Urinary bladder (tissue), 4 donors: ENCODE measurements around the gene CHRM1. TPM values are rescaled to one million over a fixed set of nuclear protein-coding genes. Genes with fewer than 3 reads are reported as not detected.

Experiments used
- DNase-seq: peaks from one replicate; pipeline ENCODE4 v3.0.0-alpha.2; 2015; ENCODE audit errors: extremely low spot score
- H3K27ac ChIP-seq: one replicate; pipeline ENCODE4 v1.5.1; 2013; ENCODE audit warnings: low read depth, mild to moderate bottlenecking, moderate library complexity
- H3K36me3 ChIP-seq: one replicate; pipeline ENCODE4 v1.6.1; 2013; ENCODE audit warnings: mild to moderate bottlenecking, moderate library complexity; ENCODE audit not compliant: insufficient read depth
- H3K4me1 ChIP-seq: one replicate; pipeline ENCODE4 v1.6.1; 2013; ENCODE audit warnings: mild to moderate bottlenecking, moderate library complexity; ENCODE audit not compliant: insufficient read depth
- H3K4me3 ChIP-seq: one replicate; pipeline ENCODE4 v1.5.1; 2013; ENCODE audit warnings: low read depth, low read length
- WGBS: extraction: QIAGEN DNeasy Blood & Tissue Kit; methylation state at CpG from one replicate; pipeline ENCODE4 v1.1.7; 2013; 5-methylcytosine and 5-hydroxymethylcytosine counted together
- polyA plus RNA-seq: library from polyadenylated mRNA; stranded (reverse); fragments of 200-250 nt; gene quantifications from one replicate; pipeline ENCODE4 v1.2.3, GENCODE V29; 2013
- total RNA-seq: library from RNA; depleted of rRNA; stranded (reverse); fragments of >200 nt; gene quantifications from one replicate; pipeline ENCODE4 v1.2.3, GENCODE V29; 2014
- donor health status: healthy with polysubstance abuse.
- donor health status: healthy.

The CHRM1 gene
- total and polyA plus RNA-seq, 2 donors, result 0.46 to 0.53 TPM

GRCh38 chr11:62905927-62906531, 15.1 kb downstream of the CHRM1 start:
- 17% methylated on average over 14 of the region's 14 CpGs for WGBS
- H3K27ac ChIP-seq, result no peak overlapping the region
- no peak overlapping the region for H3K4me3 ChIP-seq
- no peaks in the 10 kb centered on the region for H3K4me1 ChIP-seq
- DNase-seq, result peak; percentile 63
- no peaks in the 10 kb centered on the region for H3K36me3 ChIP-seq

- H3K4me3 ChIP-seq, result no peak overlapping the region
- no peaks in the 10 kb centered on the region for H3K36me3 ChIP-seq
- H3K27ac ChIP-seq, result no peak overlapping the region
- 30% methylated on average over 3 of the region's 3 CpGs for WGBS
- no peak for DNase-seq
- no peaks in the 10 kb centered on the region for H3K4me1 ChIP-seq
Measured at GRCh38 chr11:62905296-62905695, 15.9 kb downstream of the CHRM1 start.

DNA sequence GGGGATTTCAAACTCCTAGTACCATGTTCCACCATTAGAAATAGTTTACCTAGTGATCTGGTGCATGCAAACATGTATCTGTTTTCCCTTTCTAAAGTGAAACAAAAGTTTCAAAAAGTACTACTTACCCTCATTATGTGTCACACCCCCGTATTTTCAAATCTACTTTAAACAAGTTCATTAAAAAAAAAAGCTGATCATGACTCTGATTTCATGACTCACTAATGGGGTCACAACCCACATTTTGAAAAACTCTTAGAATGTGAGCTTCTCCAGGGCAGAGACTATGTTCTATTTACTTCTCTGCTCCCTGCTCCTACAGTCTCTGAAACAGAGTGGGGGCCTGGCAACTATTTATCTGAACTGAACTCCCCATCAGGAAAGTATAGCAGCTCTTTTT, 18.2 kb downstream of the CHRM1 start:
- DNase-seq, result no peak
- WGBS, result 36% methylated on average over 1 of the region's 1 CpG
- H3K4me1 ChIP-seq, result no peaks in the 10 kb centered on the region
- no peaks in the 10 kb centered on the region for H3K36me3 ChIP-seq
- no peak overlapping the region for H3K4me3 ChIP-seq
- no peak overlapping the region for H3K27ac ChIP-seq

DNA sequence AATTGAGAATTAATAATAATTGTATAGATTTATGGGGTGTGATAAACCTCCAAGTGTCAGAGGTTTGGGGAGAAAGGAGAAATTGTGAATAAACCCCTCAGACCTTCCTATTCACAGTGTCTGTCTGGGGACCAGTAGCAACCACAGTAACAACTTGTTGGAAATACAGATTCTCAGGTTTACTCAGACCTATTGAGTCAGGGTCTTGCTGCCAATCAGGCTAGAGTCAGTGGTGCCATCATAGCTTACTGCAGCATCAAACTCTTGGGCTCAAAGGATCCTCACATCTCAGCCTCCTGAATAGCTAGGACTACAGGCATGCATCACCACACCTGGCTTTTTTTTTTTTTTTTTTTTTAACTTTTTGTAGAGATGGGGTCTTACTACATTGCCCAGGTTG, 23.1 kb downstream of the CHRM1 start:
- DNase-seq, result no peak
- Histone ChIP-seq H3K27ac (no peak overlapping the region), H3K4me1 (no peaks in the 10 kb centered on the region), H3K36me3 (no peaks in the 10 kb centered on the region), H3K4me3 (no peak overlapping the region)

- no peak overlapping the region for H3K27ac ChIP-seq
- no peaks in the 10 kb centered on the region for H3K36me3 ChIP-seq
- no peak for DNase-seq
- H3K4me3 ChIP-seq, result no peak overlapping the region
- no peaks in the 10 kb centered on the region for H3K4me1 ChIP-seq
- WGBS, result 41% methylated on average over 2 of the region's 2 CpGs
Measured at GRCh38 chr11:62897311-62897710, 23.9 kb downstream of the CHRM1 start.

DNA sequence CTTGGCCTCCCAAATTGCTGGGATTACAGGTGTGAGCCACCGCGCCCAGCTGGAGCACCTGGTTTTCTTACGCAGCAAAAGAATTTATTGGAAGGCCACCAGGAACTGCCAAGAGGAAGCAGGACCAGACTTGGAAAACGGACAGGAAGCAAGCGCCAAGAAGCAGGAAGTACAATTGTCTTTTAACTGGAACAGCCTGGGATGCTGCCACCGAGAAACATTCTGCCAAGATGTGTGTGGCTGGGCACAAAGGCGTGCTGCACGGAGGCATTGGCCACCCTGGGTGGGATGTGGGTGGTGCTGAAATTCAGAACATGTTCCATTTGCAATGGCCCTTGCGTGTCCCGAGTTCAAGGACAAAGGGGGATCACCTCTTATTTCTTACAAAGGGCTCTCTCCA, 25.1 kb downstream of the CHRM1 start:
- DNase-seq, result no peak
- 70% methylated on average over 10 of the region's 10 CpGs for WGBS
- Histone ChIP-seq H3K4me3 (no peak overlapping the region), H3K4me1 (no peaks in the 10 kb centered on the region), H3K27ac (no peak overlapping the region), H3K36me3 (no peaks in the 10 kb centered on the region)

DNA sequence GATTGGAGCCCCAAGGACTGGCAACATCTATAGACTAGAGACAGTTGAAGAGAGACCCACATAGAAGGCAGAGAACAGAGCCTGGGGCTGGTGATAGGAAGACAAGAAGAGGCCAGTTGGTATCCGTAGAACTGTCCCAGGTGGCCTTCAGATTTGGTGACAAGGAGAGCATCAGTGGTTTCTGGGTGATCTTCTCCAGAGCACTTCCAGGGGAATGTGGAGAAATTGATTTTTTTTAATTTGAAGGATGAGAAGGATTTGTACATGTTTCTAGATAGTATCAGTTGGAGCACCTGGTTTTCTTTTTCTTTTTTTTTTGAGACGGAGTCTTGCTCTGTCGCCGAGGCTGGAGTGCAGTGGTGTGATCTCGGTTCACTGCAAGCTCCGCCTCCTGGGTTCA, 25.7 kb downstream of the CHRM1 start:
- Histone ChIP-seq H3K4me3 (no peak overlapping the region), H3K27ac (no peak overlapping the region), H3K36me3 (no peaks in the 10 kb centered on the region), H3K4me1 (no peaks in the 10 kb centered on the region)
- 72% methylated on average over 6 of the region's 6 CpGs for WGBS
- no peak for DNase-seq

- 82% methylated on average over 10 of the region's 10 CpGs for WGBS
- H3K27ac ChIP-seq, result no peak overlapping the region
- no peak for DNase-seq
- peaks cover 7% of the 10 kb centered on the region for H3K36me3 ChIP-seq
- H3K4me3 ChIP-seq, result no peak overlapping the region
- H3K4me1 ChIP-seq, result no peaks in the 10 kb centered on the region
Measured at GRCh38 chr11:62892077-62892922, 28.9 kb downstream of the CHRM1 start.

- Histone ChIP-seq H3K4me1 (no peaks in the 10 kb centered on the region), H3K36me3 (peaks cover 13% of the 10 kb centered on the region), H3K27ac (no peak overlapping the region), H3K4me3 (no peak overlapping the region)
- DNase-seq, result no peak
- WGBS, result 48% methylated on average over 11 of the region's 11 CpGs
Measured at GRCh38 chr11:62889484-62890437, 31.4 kb downstream of the CHRM1 start.

GRCh38 chr11:62889126-62889483, 32.1 kb downstream of the CHRM1 start:
- peaks cover 13% of the 10 kb centered on the region for H3K36me3 ChIP-seq
- H3K27ac ChIP-seq, result no peak overlapping the region
- WGBS, result 52% methylated on average over 2 of the region's 2 CpGs
- peaks cover under 1% of the 10 kb centered on the region for H3K4me1 ChIP-seq
- no peak overlapping the region for H3K4me3 ChIP-seq
- DNase-seq, result no peak

GRCh38 chr11:62888406-62888805, 32.8 kb downstream of the CHRM1 start:
- Histone ChIP-seq H3K27ac (no peak overlapping the region), H3K4me1 (peaks cover 7% of the 10 kb centered on the region), H3K4me3 (no peak overlapping the region), H3K36me3 (peaks cover 18% of the 10 kb centered on the region)
- WGBS, result 90% methylated on average over 14 of the region's 14 CpGs
- DNase-seq, result no peak

GRCh38 chr11:62885137-62885750, 35.9 kb downstream of the CHRM1 start:
- no peak overlapping the region for H3K4me3 ChIP-seq
- peaks cover 7% of the 10 kb centered on the region for H3K4me1 ChIP-seq
- 90% methylated on average over 11 of the region's 11 CpGs for WGBS
- H3K27ac ChIP-seq, result no peak overlapping the region
- H3K36me3 ChIP-seq, result peaks cover 18% of the 10 kb centered on the region
- DNase-seq, result no peak

- H3K4me3 ChIP-seq, result no peak overlapping the region
- H3K4me1 ChIP-seq, result peaks cover 7% of the 10 kb centered on the region
- H3K27ac ChIP-seq, result no peak overlapping the region
- no peak for DNase-seq
- H3K36me3 ChIP-seq, result peaks cover 15% of the 10 kb centered on the region
- 69% methylated on average over 3 of the region's 3 CpGs for WGBS
Measured at GRCh38 chr11:62883673-62884072, 37.5 kb downstream of the CHRM1 start.
